SK-N-SH treated with all-trans-retinoic acid at 6 μM for 48 hours (cell line): ENCODE results near the gene BPIFA1.

Experiments
- ARNTL ChIP-seq: fragments of 450-650 bp; formaldehyde crosslinking; IDR thresholded peaks from 2 replicates; pipeline ENCODE4 v1.5.0; 2020; ENCODE audit warnings: low read depth, mild to moderate bottlenecking, moderate library complexity, borderline replicate concordance
- OSR1 ChIP-seq: fragments of 250-450 bp; sonication (Bioruptor Pico); IDR thresholded peaks from 2 replicates; pipeline ENCODE4 v1.8.0; 2022; ENCODE audit warnings: moderate library complexity, mild to moderate bottlenecking, inconsistent platforms
- PATZ1 ChIP-seq: fragments of 250-450 bp; sonication (Bioruptor Pico); IDR thresholded peaks from 2 replicates; pipeline ENCODE4 v1.8.0; 2020; ENCODE audit warnings: mild to moderate bottlenecking, moderate library complexity, borderline replicate concordance
- POU6F1 ChIP-seq: fragments of 250-450 bp; sonication (Bioruptor Pico); IDR thresholded peaks from 2 replicates; pipeline ENCODE4 v1.8.0; 2021; ENCODE audit warnings: low read depth, mild to moderate bottlenecking, moderate library complexity, borderline replicate concordance
- TSHZ2 ChIP-seq: fragments of 250-450 bp; sonication (Bioruptor Pico); IDR thresholded peaks from 2 replicates; pipeline ENCODE4 v1.5.0; 2020; ENCODE audit warnings: mild to moderate bottlenecking, moderate library complexity
- ZFP3 ChIP-seq: fragments of 250-450 bp; sonication (Bioruptor Pico); IDR thresholded peaks from 2 replicates; pipeline ENCODE4 v1.5.0; 2020; ENCODE audit warnings: mild to moderate bottlenecking, moderate library complexity
- ZNF565 ChIP-seq: fragments of 450-650 bp; formaldehyde crosslinking; conservative IDR thresholded peaks from 2 replicates; pipeline ENCODE4 v1.5.0; 2020; ENCODE audit warnings: low read depth, mild to moderate bottlenecking, moderate library complexity

- no peak for TF ChIP-seq ZFP3 (CRISPR knock-in tag)
- no peak for TF ChIP-seq ARNTL (CRISPR knock-in tag)
- no peak for TF ChIP-seq OSR1 (CRISPR knock-in tag)
- no peak for TF ChIP-seq PATZ1 (CRISPR knock-in tag)
- no peak for TF ChIP-seq POU6F1 (CRISPR knock-in tag)
- no peak for TF ChIP-seq TSHZ2 (CRISPR knock-in tag)
- no peak for TF ChIP-seq ZNF565
Observed at GRCh38 chr20:33291416-33291815, 55.6 kb downstream of the BPIFA1 start.
